ENCODE results near the gene P2RX5.

- TF ChIP-seq, protein P1, sequence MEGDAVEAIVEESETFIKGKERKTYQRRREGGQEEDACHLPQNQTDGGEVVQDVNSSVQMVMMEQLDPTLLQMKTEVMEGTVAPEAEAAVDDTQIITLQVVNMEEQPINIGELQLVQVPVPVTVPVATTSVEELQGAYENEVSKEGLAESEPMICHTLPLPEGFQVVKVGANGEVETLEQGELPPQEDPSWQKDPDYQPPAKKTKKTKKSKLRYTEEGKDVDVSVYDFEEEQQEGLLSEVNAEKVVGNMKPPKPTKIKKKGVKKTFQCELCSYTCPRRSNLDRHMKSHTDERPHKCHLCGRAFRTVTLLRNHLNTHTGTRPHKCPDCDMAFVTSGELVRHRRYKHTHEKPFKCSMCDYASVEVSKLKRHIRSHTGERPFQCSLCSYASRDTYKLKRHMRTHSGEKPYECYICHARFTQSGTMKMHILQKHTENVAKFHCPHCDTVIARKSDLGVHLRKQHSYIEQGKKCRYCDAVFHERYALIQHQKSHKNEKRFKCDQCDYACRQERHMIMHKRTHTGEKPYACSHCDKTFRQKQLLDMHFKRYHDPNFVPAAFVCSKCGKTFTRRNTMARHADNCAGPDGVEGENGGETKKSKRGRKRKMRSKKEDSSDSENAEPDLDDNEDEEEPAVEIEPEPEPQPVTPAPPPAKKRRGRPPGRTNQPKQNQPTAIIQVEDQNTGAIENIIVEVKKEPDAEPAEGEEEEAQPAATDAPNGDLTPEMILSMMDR (IDR thresholded peaks at IDR 0.05), result no peak
- TF ChIP-seq NR1H2 (CRISPR knock-in tag; IDR thresholded peaks at IDR 0.05) (no peak), NR2C2 (CRISPR knock-in tag; IDR thresholded peaks at IDR 0.05) (no peak), FOXP1 (CRISPR knock-in tag; IDR thresholded peaks at IDR 0.05; ENCODE audit: borderline replicate concordance) (no peak), ZNF138 (CRISPR knock-in tag; conservative IDR thresholded peaks at IDR 0.05) (no peak), FOXK1 (CRISPR knock-in tag; IDR thresholded peaks at IDR 0.05) (no peak)
- TF ChIP-seq, protein P2, sequence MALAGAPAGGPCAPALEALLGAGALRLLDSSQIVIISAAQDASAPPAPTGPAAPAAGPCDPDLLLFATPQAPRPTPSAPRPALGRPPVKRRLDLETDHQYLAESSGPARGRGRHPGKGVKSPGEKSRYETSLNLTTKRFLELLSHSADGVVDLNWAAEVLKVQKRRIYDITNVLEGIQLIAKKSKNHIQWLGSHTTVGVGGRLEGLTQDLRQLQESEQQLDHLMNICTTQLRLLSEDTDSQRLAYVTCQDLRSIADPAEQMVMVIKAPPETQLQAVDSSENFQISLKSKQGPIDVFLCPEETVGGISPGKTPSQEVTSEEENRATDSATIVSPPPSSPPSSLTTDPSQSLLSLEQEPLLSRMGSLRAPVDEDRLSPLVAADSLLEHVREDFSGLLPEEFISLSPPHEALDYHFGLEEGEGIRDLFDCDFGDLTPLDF (CRISPR knock-in tag; IDR thresholded peaks at IDR 0.05), result no peak
Observed at GRCh38 chr17:3678095-3678820, 17.7 kb downstream of the P2RX5 start.

Measured in WTC11 (cell line).